H9 (cell line): ENCODE data around the gene SSX2B. TPM values are rescaled to one million over a fixed set of nuclear protein-coding genes. Genes with fewer than 3 reads are reported as not detected.
"Not testable (repeated sequence)": the region's sequence is repeated elsewhere in the genome, so short reads cannot be mapped to it uniquely, and the experiment has no call there.

Source experiments
- DNase-seq: peaks from one replicate; pipeline ENCODE4 v3.0.0-alpha.2; 2017
- H2AFZ ChIP-seq: one replicate; pipeline ENCODE4 v1.6.1; 2013; ENCODE audit warnings: mild to moderate bottlenecking, low read length, control low read depth, moderate library complexity
- H2AK5ac ChIP-seq: 2 replicates; pipeline ENCODE4 v1.6.1; 2013; ENCODE audit warnings: low read length, control low read depth, mixed read lengths; ENCODE audit not compliant: insufficient read length
- H2BK120ac ChIP-seq: one replicate; pipeline ENCODE4 v1.6.1; 2013; ENCODE audit warnings: low read depth, mild to moderate bottlenecking, low read length, control low read depth, inconsistent platforms; ENCODE audit not compliant: poor library complexity, severe bottlenecking
- H2BK12ac ChIP-seq: 2 replicates; pipeline ENCODE4 v1.6.1; 2013; ENCODE audit warnings: low read length, control low read depth, mixed read lengths, low read depth; ENCODE audit not compliant: insufficient read length
- H2BK15ac ChIP-seq: 2 replicates; pipeline ENCODE4 v1.6.1; 2013; ENCODE audit warnings: low read depth, low read length, control low read depth
- H2BK20ac ChIP-seq: one replicate; pipeline ENCODE4 v1.6.1; 2013; ENCODE audit warnings: low read depth, mild to moderate bottlenecking, low read length, control low read depth, inconsistent platforms; ENCODE audit not compliant: poor library complexity, severe bottlenecking
- H2BK5ac ChIP-seq: 2 replicates; pipeline ENCODE4 v1.6.1; 2013; ENCODE audit warnings: low read length, control low read depth, mixed read lengths; ENCODE audit not compliant: insufficient read length
- H3K14ac ChIP-seq: 2 replicates; pipeline ENCODE4 v1.6.1; 2013; ENCODE audit warnings: low read length, control low read depth; ENCODE audit not compliant: insufficient read depth
- H3K18ac ChIP-seq: 2 replicates; pipeline ENCODE4 v1.6.1; 2013; ENCODE audit warnings: low read depth, mild to moderate bottlenecking, mixed read lengths, low read length, control low read depth; ENCODE audit not compliant: insufficient read length
- H3K23ac ChIP-seq: 2 replicates; pipeline ENCODE4 v1.6.1; 2013; ENCODE audit warnings: low read length, control low read depth, mixed read lengths, low read depth; ENCODE audit not compliant: insufficient read length
- H3K23me2 ChIP-seq: 2 replicates; pipeline ENCODE4 v1.6.1; 2013; ENCODE audit warnings: low read depth, mild to moderate bottlenecking, mixed read lengths, low read length, control low read depth; ENCODE audit not compliant: insufficient read length, poor library complexity, severe bottlenecking
- H3K27ac ChIP-seq: 2 replicates; pipeline ENCODE4 v1.5.1; 2013; ENCODE audit warnings: low read length, control low read depth, mixed read lengths, low read depth; ENCODE audit not compliant: insufficient read length
- H3K27me3 ChIP-seq: 2 replicates; pipeline ENCODE4 v1.6.1; 2013; ENCODE audit warnings: low read length, control low read depth, inconsistent platforms; ENCODE audit not compliant: insufficient read depth
- H3K4ac ChIP-seq: 2 replicates; pipeline ENCODE4 v1.6.1; 2013; ENCODE audit warnings: low read depth, mild to moderate bottlenecking, control low read depth, inconsistent platforms, low read length, moderate library complexity
- H3K4me1 ChIP-seq: 2 replicates; pipeline ENCODE4 v1.6.1; 2013; ENCODE audit warnings: low read length, control low read depth, inconsistent platforms; ENCODE audit not compliant: insufficient read depth
- H3K4me2 ChIP-seq: 2 replicates; pipeline ENCODE4 v1.6.1; 2013; ENCODE audit warnings: low read length, control low read depth, mixed read lengths; ENCODE audit not compliant: insufficient read length, insufficient read depth
- H3K56ac ChIP-seq: 2 replicates; pipeline ENCODE4 v1.6.1; 2013; ENCODE audit warnings: low read depth, mild to moderate bottlenecking, mixed read lengths, low read length, control low read depth; ENCODE audit not compliant: insufficient read length
- H3K79me1 ChIP-seq: 2 replicates; pipeline ENCODE4 v1.6.1; 2013; ENCODE audit warnings: low read depth, mild to moderate bottlenecking, moderate library complexity, low read length, control low read depth, inconsistent platforms; ENCODE audit not compliant: insufficient read depth, poor library complexity, severe bottlenecking
- H3K79me2 ChIP-seq: 2 replicates; pipeline ENCODE4 v1.6.1; 2013; ENCODE audit warnings: low read length, control low read depth, inconsistent platforms; ENCODE audit not compliant: insufficient read depth
- H3K9ac ChIP-seq: 2 replicates; pipeline ENCODE4 v1.6.1; 2013; ENCODE audit warnings: low read length, control low read depth, mixed read lengths; ENCODE audit not compliant: insufficient read length; ENCODE audit errors: extremely low read depth
- H3K9me3 ChIP-seq: one replicate; pipeline ENCODE4 v1.6.1; 2013; ENCODE audit warnings: low read depth, low read length, inconsistent platforms; ENCODE audit not compliant: control insufficient read depth
- H3T11ph ChIP-seq: one replicate; pipeline ENCODE4 v1.6.1; 2013; ENCODE audit warnings: mild to moderate bottlenecking, low read length, control low read depth, inconsistent platforms
- H4K20me1 ChIP-seq: one replicate; pipeline ENCODE4 v1.6.1; 2013; ENCODE audit not compliant: control insufficient read depth, insufficient read length, insufficient read depth
- H4K5ac ChIP-seq: 2 replicates; pipeline ENCODE4 v1.6.1; 2013; ENCODE audit warnings: low read depth, mild to moderate bottlenecking, mixed read lengths, low read length, control low read depth; ENCODE audit not compliant: insufficient read length
- H4K8ac ChIP-seq: replicated peaks from 2 replicates; pipeline ENCODE4 v1.6.1; 2013; ENCODE audit warnings: low read length, control low read depth, mixed read lengths, low read depth; ENCODE audit not compliant: insufficient read length
- H4K91ac ChIP-seq: 2 replicates; pipeline ENCODE4 v1.6.1; 2013; ENCODE audit warnings: low read depth, mild to moderate bottlenecking, moderate library complexity, mixed read lengths, low read length, control low read depth; ENCODE audit not compliant: insufficient read length
- H3K27ac Mint-ChIP-seq, 3 experiments: 2 replicates in 2 of 3; 3 replicates in 1 of 3; pipeline ENCODE4 v1.8.0; 2020 to 2021; ENCODE audit warnings: mixed read lengths in 3 of 3, mild to moderate bottlenecking in 1 of 3, moderate library complexity in 1 of 3
- H3K27me3 Mint-ChIP-seq: 2 replicates; pipeline ENCODE4 v1.8.0; 2021; ENCODE audit warnings: low read depth, mild to moderate bottlenecking, moderate library complexity, mixed read lengths
- H3K36me3 Mint-ChIP-seq, 3 experiments: 2 replicates in 2 of 3; 3 replicates in 1 of 3; pipeline ENCODE4 v1.8.0; 2020 to 2021; ENCODE audit warnings: low read depth in 3 of 3, mixed read lengths in 3 of 3; ENCODE audit not compliant: insufficient read depth in 1 of 3
- H3K4me1 Mint-ChIP-seq, 2 experiments: 2 replicates each; pipeline ENCODE4 v1.8.0; 2020; ENCODE audit warnings: mixed read lengths in 2 of 2
- H3K4me3 Mint-ChIP-seq, 2 experiments: 2 replicates in 1 of 2; 3 replicates in 1 of 2; pipeline ENCODE4 v1.8.0; 2020 to 2021; ENCODE audit warnings: mild to moderate bottlenecking in 2 of 2, mixed read lengths in 2 of 2, moderate library complexity in 1 of 2
- H3K9me3 Mint-ChIP-seq, 2 experiments: 2 replicates in 1 of 2; 3 replicates in 1 of 2; pipeline ENCODE4 v1.8.0; 2020; ENCODE audit warnings: mild to moderate bottlenecking in 2 of 2, mixed read lengths in 2 of 2, moderate library complexity in 1 of 2
- WGBS: extraction: QIAGEN DNeasy Blood & Tissue Kit; methylation state at CpG from one replicate; pipeline ENCODE4 v1.1.7; 2013; ENCODE audit warnings: missing lambda C conversion rate, low lambda C conversion rate, mixed read lengths; ENCODE audit not compliant: insufficient read length; ENCODE audit errors: extremely low coverage; 5-methylcytosine and 5-hydroxymethylcytosine counted together
- total RNA-seq: library from RNA; stranded (reverse); gene quantifications from 2 replicates; pipeline ENCODE4 v1.2.1, GENCODE V29; 2021

SSX2B gene
- total RNA-seq, 1 experiment from 2014 or later = not detected

GRCh38 chrX:52797327-52797726, 46.3 kb downstream of the SSX2B start, which contains the start of gene SPANXN5:
Gene SPANXN5, minus strand, starts transcription at chrX:52797427. Its CDS starts 79 bp downstream, at chrX:52797348.
- not testable (repeated sequence) for H3K9ac ChIP-seq, H3K27ac ChIP-seq, H3K18ac ChIP-seq, H3K27me3 Mint-ChIP-seq, H3K4me2 ChIP-seq, H3K36me3 Mint-ChIP-seq, H3K79me2 ChIP-seq, H2BK15ac ChIP-seq, H4K20me1 ChIP-seq, H3K27ac Mint-ChIP-seq, H4K8ac ChIP-seq, H3K4ac ChIP-seq, H2AK5ac ChIP-seq, H4K5ac ChIP-seq, DNase-seq, H2BK20ac ChIP-seq, H3K23me2 ChIP-seq, H3K56ac ChIP-seq, H3K27me3 ChIP-seq, H3K14ac ChIP-seq, H4K91ac ChIP-seq, H3T11ph ChIP-seq, H3K23ac ChIP-seq, H3K79me1 ChIP-seq, H2BK120ac ChIP-seq, H2BK12ac ChIP-seq, H3K4me1 Mint-ChIP-seq, H3K4me3 Mint-ChIP-seq, H2AFZ ChIP-seq, H3K4me1 ChIP-seq, H2BK5ac ChIP-seq
- peaks cover 14% of the 10 kb centered on the region for H3K9me3 ChIP-seq
- peaks cover 46 to 52% of the 10 kb centered on the region in 2 experiments for H3K9me3 Mint-ChIP-seq
- no CpG with 5 or more reads among the region's 2 CpGs for WGBS

GRCh38 chrX:52804876-52805275, 53.8 kb downstream of the SSX2B start:
- not testable (repeated sequence) for H3K23me2 ChIP-seq, H3K9ac ChIP-seq, H3K4me1 ChIP-seq, H4K8ac ChIP-seq, H3K4me3 Mint-ChIP-seq, H3K36me3 Mint-ChIP-seq, H3K56ac ChIP-seq, H3K4ac ChIP-seq, H3K4me1 Mint-ChIP-seq, H3K27me3 ChIP-seq, H3K23ac ChIP-seq, DNase-seq, H3K79me1 ChIP-seq, H2AK5ac ChIP-seq, H2AFZ ChIP-seq, H3K27ac ChIP-seq, H4K91ac ChIP-seq, H3K18ac ChIP-seq, H2BK120ac ChIP-seq, H4K5ac ChIP-seq, H4K20me1 ChIP-seq, H3K27ac Mint-ChIP-seq, H3K14ac ChIP-seq, H2BK20ac ChIP-seq, H3K79me2 ChIP-seq, H2BK12ac ChIP-seq, H2BK5ac ChIP-seq, H3T11ph ChIP-seq, H3K27me3 Mint-ChIP-seq, H3K4me2 ChIP-seq, H2BK15ac ChIP-seq
- WGBS = no CpG with 5 or more reads among the region's 2 CpGs
- peaks cover 37 to 46% of the 10 kb centered on the region in 2 experiments for H3K9me3 Mint-ChIP-seq
- H3K9me3 ChIP-seq = peaks cover 20% of the 10 kb centered on the region
